ENCODE measurements around the gene TMEM253.

The TMEM253 gene

GRCh38 chr14:21105095-21105494 lies 4.2 kb downstream of the TMEM253 start:
- no peak for DNase-seq (ENCODE audit: low spot score)

- no peak for DNase-seq (ENCODE audit: low spot score)
Observed at GRCh38 chr14:21106176-21106497, 5.3 kb downstream of the TMEM253 start.

- peak; percentile 82 for DNase-seq (ENCODE audit: low spot score)
Observed at GRCh38 chr14:21106498-21107282, 5.8 kb downstream of the TMEM253 start.

- DNase-seq (ENCODE audit: low spot score) = peak; percentile 69
Observed at GRCh38 chr14:21107283-21107800, 6.5 kb downstream of the TMEM253 start.

- DNase-seq (ENCODE audit: low spot score) = no peak
Observed at GRCh38 chr14:21108791-21109190, 7.9 kb downstream of the TMEM253 start.

GRCh38 chr14:21109377-21110138 lies 8.7 kb downstream of the TMEM253 start:
- DNase-seq (ENCODE audit: low spot score) = no peak

- no peak for DNase-seq (ENCODE audit: low spot score)
Observed at GRCh38 chr14:21112255-21112654, 11.4 kb downstream of the TMEM253 start.

- DNase-seq (ENCODE audit: low spot score) = no peak
Observed at GRCh38 chr14:21113369-21113768, 12.5 kb downstream of the TMEM253 start.

- DNase-seq (ENCODE audit: low spot score) = no peak
Observed at GRCh38 chr14:21118933-21119332, 18.1 kb downstream of the TMEM253 start.

- no peak for DNase-seq (ENCODE audit: low spot score)
Observed at GRCh38 chr14:21120686-21121085, 19.8 kb downstream of the TMEM253 start.

GRCh38 chr14:21121122-21121521 lies 20.3 kb downstream of the TMEM253 start:
- DNase-seq (ENCODE audit: low spot score) = peak; percentile 45

GRCh38 chr14:21123429-21123828 lies 22.6 kb downstream of the TMEM253 start:
- no peak for DNase-seq (ENCODE audit: low spot score)

- no peak for DNase-seq (ENCODE audit: low spot score)
Observed at GRCh38 chr14:21133901-21134300, 33.0 kb downstream of the TMEM253 start.

- peak; percentile 9 for DNase-seq (ENCODE audit: low spot score)
Observed at GRCh38 chr14:21136024-21136423, 35.2 kb downstream of the TMEM253 start.

GRCh38 chr14:21142357-21142756 lies 41.5 kb downstream of the TMEM253 start:
- no peak for DNase-seq (ENCODE audit: low spot score)

- no peak for DNase-seq (ENCODE audit: low spot score)
Observed at GRCh38 chr14:21145437-21145836, 44.6 kb downstream of the TMEM253 start.

- no peak for DNase-seq (ENCODE audit: low spot score)
Observed at GRCh38 chr14:21149641-21150367, 48.9 kb downstream of the TMEM253 start.

Measured in kidney tubule cell (primary cell).